OCI-LY7 (cell line): ENCODE data around the gene PLPPR3. TPM values are rescaled to one million over a fixed set of nuclear protein-coding genes. Genes with fewer than 3 reads are reported as not detected.
"Not testable (repeated sequence)": the region's sequence is repeated elsewhere in the genome, so short reads cannot be mapped to it uniquely, and the experiment has no call there.

Source experiments
- BruUV-seq: library from RNA; stranded (reverse); fragments of 400-500 nt; replicated peaks from 2 replicates; lab custom pipeline; 2021; lab: Mats Ljungman, UMichigan
- CTCF ChIA-PET: fragments of 300-600 bp; sonication (Branson Sonifier 250); formaldehyde crosslinking; loops from one replicate; lab custom pipeline; 2022; ENCODE audit warnings: antibody characterized with exemption; ENCODE audit not compliant: unreplicated experiment; lab: Charles Lee
- POLR2A ChIA-PET: fragments of 300-600 bp; sonication (Branson Sonifier 250); formaldehyde crosslinking; loops from one replicate; lab custom pipeline; 2022; ENCODE audit warnings: antibody characterized with exemption; lab: Charles Lee
- DNase-seq: peaks from one replicate; pipeline ENCODE4 v3.0.0-alpha.2; 2015; ENCODE audit warnings: low spot score
- H2AFZ ChIP-seq: fragments of 200-600 bp; sonication (generic), shearing (Covaris generic); 2 replicates; pipeline ENCODE4 v1.6.1; 2014; ENCODE audit warnings: mild to moderate bottlenecking, antibody characterized with exemption, low read length, moderate library complexity
- H3K27ac ChIP-seq: fragments of 200-600 bp; sonication (generic); 2 replicates; pipeline ENCODE4 v1.5.1; 2014; ENCODE audit warnings: mixed run types, low read depth, mild to moderate bottlenecking, moderate library complexity, low read length, inconsistent platforms; ENCODE audit not compliant: poor library complexity, severe bottlenecking
- H3K36me3 ChIP-seq: fragments of 200-600 bp; sonication (generic); 2 replicates; pipeline ENCODE4 v1.6.1; 2014; ENCODE audit warnings: mild to moderate bottlenecking, antibody characterized with exemption, low read length, moderate library complexity, mixed read lengths; ENCODE audit not compliant: insufficient read depth
- H3K4me1 ChIP-seq: fragments of 200-600 bp; sonication (generic); 2 replicates; pipeline ENCODE4 v1.5.1; 2014; ENCODE audit warnings: mild to moderate bottlenecking, low read length; ENCODE audit not compliant: insufficient read depth, poor library complexity, severe bottlenecking
- H3K4me2 ChIP-seq: fragments of 200-600 bp; sonication (generic); 2 replicates; pipeline ENCODE4 v1.6.1; 2014; ENCODE audit warnings: mild to moderate bottlenecking, low read length
- H3K4me3 ChIP-seq: fragments of 200-600 bp; sonication (generic); 2 replicates; pipeline ENCODE4 v1.5.1; 2014; ENCODE audit warnings: mild to moderate bottlenecking, low read depth, low read length; ENCODE audit not compliant: poor library complexity, severe bottlenecking
- H3K79me2 ChIP-seq: fragments of 200-600 bp; sonication (generic); 2 replicates; pipeline ENCODE4 v1.6.1; 2016; ENCODE audit warnings: low read depth, mild to moderate bottlenecking, low read length, moderate library complexity, mixed read lengths; ENCODE audit not compliant: insufficient read depth
- H3K9me2 ChIP-seq: fragments of 200-600 bp; sonication (generic); 2 replicates; pipeline ENCODE4 v1.6.1; 2016; ENCODE audit warnings: mild to moderate bottlenecking, low read length, mixed read lengths; ENCODE audit not compliant: insufficient read depth
- H3K9me3 ChIP-seq: fragments of 200-600 bp; sonication (generic); 2 replicates; pipeline ENCODE4 v1.6.1; 2014; ENCODE audit warnings: mild to moderate bottlenecking, mixed run types, low read length, mixed read lengths
- H4K20me1 ChIP-seq: fragments of 200-600 bp; sonication (generic); 2 replicates; pipeline ENCODE4 v1.6.1; 2014; ENCODE audit warnings: mild to moderate bottlenecking, antibody characterized with exemption, low read length, moderate library complexity, mixed read lengths; ENCODE audit not compliant: insufficient read depth
- EZH2phosphoT487 ChIP-seq: fragments of 200-600 bp; sonication (generic); IDR thresholded peaks from 2 replicates; pipeline ENCODE4 v1.6.1; 2018; ENCODE audit warnings: low read depth, borderline replicate concordance, mild to moderate bottlenecking, mixed run types, antibody characterized with exemption, low read length, moderate library complexity, mixed read lengths
- intact Hi-C: fragments of 100-400 bp; cut with micrococcal nuclease; formaldehyde crosslinking; loops from one replicate; pipeline ENCODE4 v1.10.0; 2022; ENCODE audit not compliant: unreplicated experiment
- total RNA-seq, 2 experiments: library from RNA; depleted of rRNA in 1 of 2; stranded (reverse); fragments of >200 nt in 1 of 2; shearing (Covaris generic) in 1 of 2; gene quantifications; 2 replicates each; pipeline ENCODE4 v1.2.3, GENCODE V29; 2014 to 2022
- TF ChIP-seq, protein P1 (sequence below): fragments of 200-600 bp; sonication (generic); conservative IDR thresholded peaks from 2 replicates; pipeline ENCODE4 v1.5.1; 2014; ENCODE audit warnings: mild to moderate bottlenecking, antibody characterized with exemption, low read length, moderate library complexity, mixed read lengths

PLPPR3 gene
- total RNA-seq, 2 experiments from 2014 or later: not detected

DNA sequence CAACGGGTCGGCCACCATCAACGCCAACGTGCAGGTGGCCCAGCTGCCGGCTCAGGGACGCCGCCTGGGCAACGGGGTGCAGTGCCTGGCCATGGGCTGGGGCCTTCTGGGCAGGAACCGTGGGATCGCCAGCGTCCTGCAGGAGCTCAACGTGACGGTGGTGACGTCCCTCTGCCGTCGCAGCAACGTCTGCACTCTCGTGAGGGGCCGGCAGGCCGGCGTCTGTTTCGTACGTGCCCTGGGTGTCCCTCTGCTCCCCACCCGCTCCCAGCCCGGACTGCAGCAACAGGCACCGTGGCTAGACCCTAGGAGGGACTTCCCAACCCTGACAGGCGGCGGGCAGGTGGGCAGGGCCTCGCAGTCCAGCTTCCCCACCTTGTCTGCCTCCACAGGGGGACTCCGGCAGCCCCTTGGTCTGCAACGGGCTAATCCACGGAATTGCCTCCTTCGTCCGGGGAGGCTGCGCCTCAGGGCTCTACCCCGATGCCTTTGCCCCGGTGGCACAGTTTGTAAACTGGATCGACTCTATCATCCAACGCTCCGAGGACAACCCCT lies 33.9 kb upstream of the PLPPR3 start:
- Histone ChIP-seq H2AFZ (no peak overlapping the region), H3K36me3 (no peaks in the 10 kb centered on the region), H3K4me1 (peaks cover 2% of the 10 kb centered on the region), H3K79me2 (no peaks in the 10 kb centered on the region), H3K9me2 (no peaks in the 10 kb centered on the region), H4K20me1 (no peaks in the 10 kb centered on the region; the same call in 1 of the 2 replicates), H3K4me3 (no peak overlapping the region), H3K9me3 (no peaks in the 10 kb centered on the region), H3K4me2 (no peak overlapping the region), H3K27ac (no peak overlapping the region)
- POLR2A ChIA-PET: no interaction called here
- DNase-seq: no peak
- intact Hi-C loops: no loop called here
- no TSS peak for BruUV-seq
- TF ChIP-seq EZH2phosphoT487: no peak
- TF ChIP-seq, protein P1, sequence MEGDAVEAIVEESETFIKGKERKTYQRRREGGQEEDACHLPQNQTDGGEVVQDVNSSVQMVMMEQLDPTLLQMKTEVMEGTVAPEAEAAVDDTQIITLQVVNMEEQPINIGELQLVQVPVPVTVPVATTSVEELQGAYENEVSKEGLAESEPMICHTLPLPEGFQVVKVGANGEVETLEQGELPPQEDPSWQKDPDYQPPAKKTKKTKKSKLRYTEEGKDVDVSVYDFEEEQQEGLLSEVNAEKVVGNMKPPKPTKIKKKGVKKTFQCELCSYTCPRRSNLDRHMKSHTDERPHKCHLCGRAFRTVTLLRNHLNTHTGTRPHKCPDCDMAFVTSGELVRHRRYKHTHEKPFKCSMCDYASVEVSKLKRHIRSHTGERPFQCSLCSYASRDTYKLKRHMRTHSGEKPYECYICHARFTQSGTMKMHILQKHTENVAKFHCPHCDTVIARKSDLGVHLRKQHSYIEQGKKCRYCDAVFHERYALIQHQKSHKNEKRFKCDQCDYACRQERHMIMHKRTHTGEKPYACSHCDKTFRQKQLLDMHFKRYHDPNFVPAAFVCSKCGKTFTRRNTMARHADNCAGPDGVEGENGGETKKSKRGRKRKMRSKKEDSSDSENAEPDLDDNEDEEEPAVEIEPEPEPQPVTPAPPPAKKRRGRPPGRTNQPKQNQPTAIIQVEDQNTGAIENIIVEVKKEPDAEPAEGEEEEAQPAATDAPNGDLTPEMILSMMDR: no peak
- CTCF ChIA-PET: interaction anchor here (0.5 kb wide), 1 partner anchor 38 kb away, joined by 3 read pairs; no protein-coding TSS in a partner anchor

DNA sequence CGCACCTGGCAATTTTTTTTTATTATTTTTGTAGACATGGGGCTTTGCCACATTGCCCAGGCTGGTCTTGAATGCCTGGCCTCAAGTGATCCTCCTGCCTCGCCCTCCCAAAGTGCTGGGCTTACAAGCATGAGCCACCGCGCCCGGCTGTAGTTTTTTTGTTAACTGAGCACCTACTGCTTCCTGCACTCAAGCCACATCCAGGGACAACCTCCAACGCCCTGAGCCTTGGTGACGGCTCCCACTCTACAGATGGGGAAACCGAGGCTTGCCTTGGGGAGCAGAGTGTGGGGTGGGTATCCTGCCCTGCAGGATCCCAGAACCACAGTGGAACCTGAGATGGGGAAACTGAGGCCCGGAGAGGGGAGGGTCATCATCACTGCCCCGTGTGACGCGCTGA lies 33.4 kb upstream of the PLPPR3 start:
- Histone ChIP-seq H3K4me3 (no peak overlapping the region), H3K79me2 (no peaks in the 10 kb centered on the region), H4K20me1 (no peaks in the 10 kb centered on the region; the same call in 1 of the 2 replicates), H3K9me3 (no peaks in the 10 kb centered on the region), H3K4me2 (no peak overlapping the region), H3K36me3 (no peaks in the 10 kb centered on the region), H3K9me2 (no peaks in the 10 kb centered on the region), H2AFZ (no peak overlapping the region), H3K4me1 (no peaks in the 10 kb centered on the region), H3K27ac (no peak overlapping the region)
- intact Hi-C loops: no loop called here
- ChIA-PET CTCF (no interaction called here), POLR2A (no interaction called here)
- DNase-seq: no peak
- TF ChIP-seq, protein P1: no peak
- TF ChIP-seq EZH2phosphoT487: no peak
- BruUV-seq: no TSS peak

DNA sequence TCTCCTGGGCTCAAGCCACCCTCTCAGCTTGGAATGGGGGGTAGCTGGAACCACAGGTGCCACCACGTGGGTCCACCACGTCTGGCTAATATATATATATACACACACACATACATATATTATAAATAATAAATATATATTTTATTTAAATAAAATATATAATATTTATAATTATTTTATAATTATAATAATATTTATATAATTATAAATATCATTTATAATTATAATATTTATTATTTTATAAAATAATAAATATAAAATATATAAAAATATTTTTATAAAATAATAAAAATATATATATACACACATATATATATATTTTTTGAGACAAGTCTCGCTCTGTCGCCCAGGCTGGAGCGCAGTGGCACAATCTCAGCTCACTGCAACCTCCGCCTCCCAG lies 32.8 kb upstream of the PLPPR3 start:
- no peak overlapping the region for H3K27ac ChIP-seq
- H3K9me2 ChIP-seq: no peaks in the 10 kb centered on the region
- no peak overlapping the region for H3K4me2 ChIP-seq
- no peaks in the 10 kb centered on the region for H3K79me2 ChIP-seq
- BruUV-seq: no TSS peak
- intact Hi-C loops: no loop called here
- no peak overlapping the region for H3K4me3 ChIP-seq
- POLR2A ChIA-PET: interaction anchor here (0.7 kb wide), 1 partner anchor 18 kb away, joined by 3 read pairs; no protein-coding TSS in a partner anchor
- no peaks in the 10 kb centered on the region for H3K36me3 ChIP-seq
- no peak for DNase-seq
- H4K20me1 ChIP-seq: no peaks in the 10 kb centered on the region; the same call in 1 of the 2 replicates
- CTCF ChIA-PET: no interaction called here
- TF ChIP-seq EZH2phosphoT487: no peak
- TF ChIP-seq, protein P1: no peak
- H2AFZ ChIP-seq: no peak overlapping the region
- H3K4me1 ChIP-seq: no peaks in the 10 kb centered on the region
- no peaks in the 10 kb centered on the region for H3K9me3 ChIP-seq

DNA sequence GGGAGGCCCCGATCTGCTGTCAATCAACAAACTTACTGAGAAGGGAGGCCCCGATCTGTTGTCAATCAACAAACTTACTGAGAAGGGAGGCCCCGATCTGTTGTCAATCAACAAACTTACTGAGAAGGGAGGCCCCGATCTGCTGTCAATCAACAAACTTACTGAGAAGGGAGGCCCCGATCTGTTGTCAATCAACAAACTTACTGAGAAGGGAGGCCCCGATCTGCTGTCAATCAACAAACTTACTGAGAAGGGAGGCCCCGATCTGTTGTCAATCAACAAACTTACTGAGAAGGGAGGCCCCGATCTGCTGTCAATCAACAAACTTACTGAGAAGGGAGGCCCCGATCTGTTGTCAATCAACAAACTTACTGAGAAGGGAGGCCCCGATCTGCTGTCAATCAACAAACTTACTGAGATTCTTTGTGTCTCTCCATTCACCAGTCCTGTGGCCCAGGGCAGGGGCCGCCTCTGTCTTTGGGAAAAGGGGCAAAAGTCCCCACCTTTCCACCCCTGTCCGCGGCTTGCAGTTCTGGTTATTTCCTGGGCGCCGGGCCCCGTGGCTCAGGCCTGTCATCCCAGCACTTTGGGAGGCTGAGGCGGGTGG lies 32.0 kb upstream of the PLPPR3 start:
- H3K4me3 ChIP-seq, POLR2A ChIA-PET, H3K79me2 ChIP-seq, intact Hi-C loops, H3K9me2 ChIP-seq, H3K4me1 ChIP-seq, BruUV-seq, CTCF ChIA-PET, H3K9me3 ChIP-seq, DNase-seq, H4K20me1 ChIP-seq, H3K27ac ChIP-seq, H3K4me2 ChIP-seq, H3K36me3 ChIP-seq, H2AFZ ChIP-seq: not testable (repeated sequence)
